Vagina (tissue), 2 donors: ENCODE data around the gene LAMTOR3.

Experiments
- POLR2A ChIP-seq, 2 donors: fragments of 450-650 bp; IDR thresholded peaks; one replicate each; pipeline ENCODE4 v1.6.1; 2017; ENCODE audit warnings: antibody characterized with exemption in 2 of 2, mild to moderate bottlenecking in 2 of 2, moderate library complexity in 2 of 2
- POLR2AphosphoS5 ChIP-seq, 2 donors: sonication (generic); formaldehyde crosslinking; IDR thresholded peaks; one replicate each; pipeline ENCODE4 v1.9.0; 2017; ENCODE audit warnings: antibody characterized with exemption in 2 of 2, mild to moderate bottlenecking in 2 of 2, low read depth in 1 of 2; ENCODE audit not compliant: insufficient read depth in 1 of 2
- TF ChIP-seq, protein P1 (sequence below), 3 experiments: fragments of 450-650 bp in 2 of 3; fragments of 200-600 bp in 1 of 3; sonication (generic) in 1 of 3; IDR thresholded peaks; one replicate each; pipeline ENCODE4 v1.5.1; 2017 to 2019; ENCODE audit warnings: antibody characterized with exemption in 3 of 3, mild to moderate bottlenecking in 2 of 3, moderate library complexity in 2 of 3

DNA sequence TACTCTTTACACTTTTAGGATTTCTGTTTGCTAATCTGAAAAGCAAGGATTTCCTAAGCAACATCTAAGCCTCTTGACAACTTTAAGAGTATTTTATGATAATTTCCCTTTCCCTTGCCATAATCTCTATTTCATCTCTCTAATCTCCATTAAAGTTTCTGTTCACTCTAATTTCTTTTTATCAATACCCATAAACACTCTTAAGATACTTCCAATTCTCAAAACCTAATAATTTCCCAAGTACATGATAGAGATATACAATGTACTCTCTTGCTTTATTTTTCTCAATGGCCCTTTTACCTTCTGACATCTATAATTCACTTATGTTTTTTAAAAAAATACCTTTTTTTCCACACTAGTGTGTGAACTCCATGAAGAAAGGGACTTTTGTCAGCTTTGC is 50.8 kb downstream of the LAMTOR3 start:
- TF ChIP-seq, protein P1, sequence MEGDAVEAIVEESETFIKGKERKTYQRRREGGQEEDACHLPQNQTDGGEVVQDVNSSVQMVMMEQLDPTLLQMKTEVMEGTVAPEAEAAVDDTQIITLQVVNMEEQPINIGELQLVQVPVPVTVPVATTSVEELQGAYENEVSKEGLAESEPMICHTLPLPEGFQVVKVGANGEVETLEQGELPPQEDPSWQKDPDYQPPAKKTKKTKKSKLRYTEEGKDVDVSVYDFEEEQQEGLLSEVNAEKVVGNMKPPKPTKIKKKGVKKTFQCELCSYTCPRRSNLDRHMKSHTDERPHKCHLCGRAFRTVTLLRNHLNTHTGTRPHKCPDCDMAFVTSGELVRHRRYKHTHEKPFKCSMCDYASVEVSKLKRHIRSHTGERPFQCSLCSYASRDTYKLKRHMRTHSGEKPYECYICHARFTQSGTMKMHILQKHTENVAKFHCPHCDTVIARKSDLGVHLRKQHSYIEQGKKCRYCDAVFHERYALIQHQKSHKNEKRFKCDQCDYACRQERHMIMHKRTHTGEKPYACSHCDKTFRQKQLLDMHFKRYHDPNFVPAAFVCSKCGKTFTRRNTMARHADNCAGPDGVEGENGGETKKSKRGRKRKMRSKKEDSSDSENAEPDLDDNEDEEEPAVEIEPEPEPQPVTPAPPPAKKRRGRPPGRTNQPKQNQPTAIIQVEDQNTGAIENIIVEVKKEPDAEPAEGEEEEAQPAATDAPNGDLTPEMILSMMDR (IDR thresholded peaks at IDR 0.05): no peak
- no peak for TF ChIP-seq POLR2A (IDR thresholded peaks at IDR 0.05)
- TF ChIP-seq POLR2AphosphoS5 (IDR thresholded peaks at IDR 0.05; ENCODE audit: insufficient read depth in 1 of 2, low read depth in 1 of 2): no peak
